ENCODE results near the gene GRHL3.

DNA sequence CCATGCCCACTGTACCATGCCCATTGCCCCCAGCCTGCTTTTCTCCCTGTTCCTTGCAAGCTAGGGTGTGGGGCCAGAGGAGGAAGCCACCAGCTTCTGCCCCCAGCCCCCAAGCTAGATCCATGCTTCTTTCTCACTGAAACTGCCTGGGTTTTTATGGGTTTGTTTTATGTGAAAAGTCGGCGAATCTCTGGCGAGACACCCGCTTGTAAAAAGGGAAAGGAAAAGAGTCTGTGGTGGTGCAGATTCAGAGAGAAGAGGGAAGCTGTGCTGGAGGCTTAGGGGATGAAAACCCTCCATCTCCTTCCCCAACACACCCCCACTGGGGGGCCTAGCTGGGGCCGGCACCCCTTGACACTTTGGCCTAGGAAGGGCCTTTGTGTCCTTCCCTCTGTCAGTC is 26.2 kb downstream of the GRHL3 start:
- TF ChIP-seq, protein P1, sequence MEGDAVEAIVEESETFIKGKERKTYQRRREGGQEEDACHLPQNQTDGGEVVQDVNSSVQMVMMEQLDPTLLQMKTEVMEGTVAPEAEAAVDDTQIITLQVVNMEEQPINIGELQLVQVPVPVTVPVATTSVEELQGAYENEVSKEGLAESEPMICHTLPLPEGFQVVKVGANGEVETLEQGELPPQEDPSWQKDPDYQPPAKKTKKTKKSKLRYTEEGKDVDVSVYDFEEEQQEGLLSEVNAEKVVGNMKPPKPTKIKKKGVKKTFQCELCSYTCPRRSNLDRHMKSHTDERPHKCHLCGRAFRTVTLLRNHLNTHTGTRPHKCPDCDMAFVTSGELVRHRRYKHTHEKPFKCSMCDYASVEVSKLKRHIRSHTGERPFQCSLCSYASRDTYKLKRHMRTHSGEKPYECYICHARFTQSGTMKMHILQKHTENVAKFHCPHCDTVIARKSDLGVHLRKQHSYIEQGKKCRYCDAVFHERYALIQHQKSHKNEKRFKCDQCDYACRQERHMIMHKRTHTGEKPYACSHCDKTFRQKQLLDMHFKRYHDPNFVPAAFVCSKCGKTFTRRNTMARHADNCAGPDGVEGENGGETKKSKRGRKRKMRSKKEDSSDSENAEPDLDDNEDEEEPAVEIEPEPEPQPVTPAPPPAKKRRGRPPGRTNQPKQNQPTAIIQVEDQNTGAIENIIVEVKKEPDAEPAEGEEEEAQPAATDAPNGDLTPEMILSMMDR (IDR thresholded peaks at IDR 0.05): no peak
- no peak for TF ChIP-seq POLR2A (IDR thresholded peaks at IDR 0.05)
